Measurements from ENCODE around the gene KLF15.

The KLF15 gene

DNA sequence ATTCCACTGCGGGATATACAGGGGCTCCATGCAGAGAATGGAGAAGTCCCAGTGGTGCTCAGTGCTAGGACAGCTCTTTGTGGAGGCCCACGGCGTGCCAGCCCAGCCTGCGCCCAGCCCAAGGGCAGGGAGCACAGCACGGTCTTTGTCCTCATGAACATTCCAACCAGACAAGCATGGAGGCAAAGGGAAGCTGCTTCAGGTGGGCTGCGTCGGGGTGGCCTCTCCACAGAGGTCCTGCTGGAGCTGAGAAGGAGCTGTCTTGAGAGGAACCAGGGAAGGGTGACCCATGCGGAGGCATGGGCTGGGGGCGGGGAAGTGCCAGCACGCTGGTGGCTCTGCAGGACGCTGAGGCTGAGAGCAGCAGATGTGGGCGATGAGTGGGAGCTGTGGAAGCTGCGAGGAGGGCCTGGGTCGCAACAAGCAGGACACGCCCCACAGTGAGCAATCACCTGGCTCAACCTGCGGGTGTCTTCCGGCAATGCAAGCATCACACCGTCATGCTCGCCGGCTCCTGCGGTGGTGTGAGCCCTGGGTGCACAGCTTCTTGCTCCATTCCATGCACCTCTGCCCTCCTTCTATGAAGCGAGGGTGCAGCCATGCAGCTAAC lies 14.0 kb upstream of the KLF15 start:
- TF ChIP-seq CTCF (IDR thresholded peaks at IDR 0.05), result no peak
- peak in 1 of 2 donors; percentile 56 for DNase-seq

GRCh38 chr3:126370606-126371005 lies 13.4 kb upstream of the KLF15 start:
- intact Hi-C loops (cut with DNase I; ENCODE audit: low total_unique reads), result loop anchor here (10.0 kb wide), 1 partner anchor 446 kb away; no protein-coding TSS in a partner anchor
- no peak for TF ChIP-seq CTCF (IDR thresholded peaks at IDR 0.05)
- no peak overlapping the region for H3K27ac ChIP-seq
- H3K27me3 ChIP-seq, result no peaks in the 10 kb centered on the region
- DNase-seq, result peak in 1 of 2 donors; percentile 41
- H3K36me3 ChIP-seq, result no peaks in the 10 kb centered on the region
- H3K4me3 ChIP-seq, result no peak overlapping the region
- H3K4me1 ChIP-seq, result no peaks in the 10 kb centered on the region
- H3K9me3 ChIP-seq, result no peaks in the 10 kb centered on the region

More for the DNA sequence above, 14.0 kb upstream of the KLF15 start:
- H3K27ac ChIP-seq, result no peak overlapping the region
- no peak overlapping the region for H3K4me3 ChIP-seq
- no peaks in the 10 kb centered on the region for H3K9me3 ChIP-seq
- H3K27me3 ChIP-seq, result no peaks in the 10 kb centered on the region
- H3K36me3 ChIP-seq, result no peaks in the 10 kb centered on the region
- H3K4me1 ChIP-seq, result no peaks in the 10 kb centered on the region
- intact Hi-C loops (cut with DNase I; ENCODE audit: low total_unique reads), result loop anchor here (10.0 kb wide), 1 partner anchor 446 kb away; no protein-coding TSS in a partner anchor

GRCh38 chr3:126370055-126370454 lies 12.8 kb upstream of the KLF15 start:
- no peak overlapping the region for H3K4me3 ChIP-seq
- peak in 1 of 2 donors; percentile 43 for DNase-seq
- TF ChIP-seq CTCF (IDR thresholded peaks at IDR 0.05), result no peak
- H3K9me3 ChIP-seq, result no peaks in the 10 kb centered on the region
- H3K36me3 ChIP-seq, result no peaks in the 10 kb centered on the region
- H3K27ac ChIP-seq, result no peak overlapping the region
- no peaks in the 10 kb centered on the region for H3K27me3 ChIP-seq
- H3K4me1 ChIP-seq, result no peaks in the 10 kb centered on the region
- intact Hi-C loops (cut with DNase I; ENCODE audit: low total_unique reads), result loop anchor here (10.0 kb wide), 1 partner anchor 445 kb away; no protein-coding TSS in a partner anchor

DNA sequence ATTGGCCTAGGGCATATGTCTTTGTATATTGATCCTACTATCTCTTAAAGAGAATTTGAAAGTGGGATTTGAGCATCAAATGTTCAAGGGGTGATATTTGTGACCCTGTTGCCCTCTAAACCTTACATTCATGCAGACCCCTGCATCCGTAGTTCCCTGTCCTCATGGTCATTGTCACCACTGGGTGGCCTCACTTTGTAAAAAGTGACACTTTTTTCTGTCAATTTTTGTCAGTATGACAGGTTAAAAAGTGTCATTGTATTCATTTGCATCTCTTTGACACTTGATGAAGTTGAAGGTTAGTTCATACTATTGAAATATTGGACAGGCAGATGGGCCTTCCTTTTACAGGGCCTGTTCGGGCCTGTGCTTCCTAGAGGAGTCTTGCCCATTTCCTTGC lies 12.3 kb upstream of the KLF15 start:
- no peak for TF ChIP-seq CTCF (IDR thresholded peaks at IDR 0.05)
- no peak overlapping the region for H3K27ac ChIP-seq
- intact Hi-C loops (cut with DNase I; ENCODE audit: low total_unique reads), result no loop called here

DNA sequence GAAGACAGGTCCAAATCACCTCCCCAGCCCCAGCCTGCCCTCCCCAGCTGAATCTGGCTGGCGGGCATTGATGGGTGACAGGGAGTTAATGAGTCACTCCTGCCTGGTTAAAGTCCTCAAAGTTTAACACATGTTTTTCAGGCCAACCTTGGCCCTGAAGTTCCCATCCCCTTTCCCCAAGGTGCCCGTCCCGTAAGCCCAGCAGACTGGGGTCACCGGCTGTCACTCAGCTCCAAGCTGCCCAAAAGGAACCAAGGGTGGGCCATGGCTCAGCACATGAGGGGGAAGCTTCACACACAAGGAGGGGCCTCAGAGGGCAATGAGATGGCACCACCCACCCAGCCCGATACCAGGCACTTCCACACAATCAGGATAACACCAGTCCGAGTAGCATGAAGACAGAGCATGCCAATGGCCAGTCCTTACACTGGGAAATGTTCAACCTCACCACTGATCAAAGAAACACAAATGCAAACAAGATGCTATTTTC lies 10.2 kb upstream of the KLF15 start:
- intact Hi-C loops (cut with DNase I; ENCODE audit: low total_unique reads), result no loop called here
- Histone ChIP-seq H3K36me3 (no peaks in the 10 kb centered on the region), H3K4me1 (no peaks in the 10 kb centered on the region), H3K27ac (no peak overlapping the region), H3K4me3 (no peak overlapping the region), H3K27me3 (no peaks in the 10 kb centered on the region), H3K9me3 (no peaks in the 10 kb centered on the region)
- DNase-seq, result peak in 1 of 2 donors; percentile 51
- no peak for TF ChIP-seq CTCF (IDR thresholded peaks at IDR 0.05)

More for the DNA sequence above, 12.3 kb upstream of the KLF15 start:
- H3K36me3 ChIP-seq, result no peaks in the 10 kb centered on the region
- no peaks in the 10 kb centered on the region for H3K9me3 ChIP-seq
- H3K27me3 ChIP-seq, result no peaks in the 10 kb centered on the region
- no peak overlapping the region for H3K4me3 ChIP-seq
- peak in 1 of 2 donors; percentile 15 for DNase-seq
- H3K4me1 ChIP-seq, result no peaks in the 10 kb centered on the region

All from tibial artery (tissue), 4 donors.